GM12874 (cell line): ENCODE measurements around the gene DENND5A.

ENCODE experiments used
- CTCF ChIP-seq: IDR thresholded peaks from 2 replicates; pipeline ENCODE4 v1.5.1; 2011; ENCODE audit warnings: low read depth, mild to moderate bottlenecking, control low read depth, low read length, moderate library complexity; ENCODE audit not compliant: insufficient read depth

DENND5A gene

GRCh38 chr11:9293646-9294045, 28.5 kb upstream of the DENND5A start:
- no peak for TF ChIP-seq CTCF

GRCh38 chr11:9285850-9286587, 20.9 kb upstream of the DENND5A start:
- TF ChIP-seq CTCF = no peak

GRCh38 chr11:9280655-9281301, 15.6 kb upstream of the DENND5A start:
- TF ChIP-seq CTCF = no peak

GRCh38 chr11:9277176-9277575, 12.0 kb upstream of the DENND5A start:
- TF ChIP-seq CTCF = no peak

GRCh38 chr11:9276571-9276970, 11.4 kb upstream of the DENND5A start:
- no peak for TF ChIP-seq CTCF

GRCh38 chr11:9274499-9275258, 9.5 kb upstream of the DENND5A start:
- TF ChIP-seq CTCF = no peak

- TF ChIP-seq CTCF = no peak
These were observed 8.5 kb upstream of the DENND5A start for GRCh38 chr11:9273376-9274336.
